NCI-H748 (cell line): ENCODE results near the gene TRMT2B.
A peak's percentile ranks its signal among the peaks of the same experiment; 100 is the strongest.
"Not testable (repeated sequence)": the region's sequence is repeated elsewhere in the genome, so short reads cannot be mapped to it uniquely, and the experiment has no call there.

Experiments
- DNase-seq: peaks from one replicate; lab custom pipeline; 2025; ENCODE audit not compliant: unreplicated experiment; lab: John Stamatoyannopoulos, UW

Gene TRMT2B, protein sequence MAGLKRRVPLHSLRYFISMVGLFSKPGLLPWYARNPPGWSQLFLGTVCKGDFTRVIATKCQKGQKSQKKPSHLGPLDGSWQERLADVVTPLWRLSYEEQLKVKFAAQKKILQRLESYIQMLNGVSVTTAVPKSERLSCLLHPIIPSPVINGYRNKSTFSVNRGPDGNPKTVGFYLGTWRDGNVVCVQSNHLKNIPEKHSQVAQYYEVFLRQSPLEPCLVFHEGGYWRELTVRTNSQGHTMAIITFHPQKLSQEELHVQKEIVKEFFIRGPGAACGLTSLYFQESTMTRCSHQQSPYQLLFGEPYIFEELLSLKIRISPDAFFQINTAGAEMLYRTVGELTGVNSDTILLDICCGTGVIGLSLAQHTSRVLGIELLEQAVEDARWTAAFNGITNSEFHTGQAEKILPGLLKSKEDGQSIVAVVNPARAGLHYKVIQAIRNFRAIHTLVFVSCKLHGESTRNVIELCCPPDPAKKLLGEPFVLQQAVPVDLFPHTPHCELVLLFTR

DNA sequence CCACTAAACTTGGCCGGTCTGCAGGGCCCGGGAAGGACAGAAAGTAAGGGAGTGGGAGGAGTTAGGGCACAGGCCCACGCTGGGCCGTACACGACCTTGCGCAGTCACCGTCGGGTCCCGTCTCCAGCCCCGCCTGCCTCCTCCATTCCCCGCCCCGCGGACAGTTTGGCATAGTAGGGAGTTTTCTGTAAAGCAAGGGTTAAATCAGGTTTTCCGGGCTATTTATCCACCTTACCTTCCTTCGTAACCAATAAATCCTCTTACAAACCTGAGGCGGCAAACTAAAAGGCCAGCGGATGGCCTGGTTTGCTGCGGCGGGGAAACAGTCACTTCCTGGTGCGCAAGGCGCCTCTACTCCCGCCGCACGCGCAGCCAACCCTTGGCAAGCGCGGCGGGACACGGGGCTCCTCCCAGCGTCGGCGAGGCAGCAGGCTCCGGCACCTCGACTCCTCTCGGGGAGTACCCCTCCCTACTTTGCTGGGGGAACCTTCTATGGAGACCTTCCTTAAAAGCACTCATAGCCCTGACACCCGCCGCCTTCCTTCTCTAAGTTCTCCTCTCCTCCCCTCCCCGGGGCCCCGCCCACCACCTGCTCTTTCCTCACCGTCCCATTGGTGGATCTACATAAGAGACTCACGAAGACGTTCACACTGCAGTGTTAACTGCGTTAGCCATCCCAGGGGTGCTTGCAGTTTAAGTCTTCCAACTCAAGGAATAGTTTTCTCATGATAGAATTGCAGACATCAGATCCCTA lies at the start of gene TRMT2B:
TRMT2B (minus strand) TSS at position 563 of the 754 bp plus-strand sequence. CDS start 9,822 bp downstream, outside the sequence.
- DNase-seq = peak; percentile 82

- peak; percentile 94 for DNase-seq
Observed at GRCh38 chrX:101097546-101098453, 45.9 kb upstream of the TRMT2B start, which contains the start of gene CENPI. TSS of gene CENPI (plus strand) at chrX:101098204. CDS start at chrX:101101071, 2,867 bp downstream.

GRCh38 chrX:101091817-101092216 lies 39.9 kb upstream of the TRMT2B start:
- DNase-seq = no peak

DNA sequence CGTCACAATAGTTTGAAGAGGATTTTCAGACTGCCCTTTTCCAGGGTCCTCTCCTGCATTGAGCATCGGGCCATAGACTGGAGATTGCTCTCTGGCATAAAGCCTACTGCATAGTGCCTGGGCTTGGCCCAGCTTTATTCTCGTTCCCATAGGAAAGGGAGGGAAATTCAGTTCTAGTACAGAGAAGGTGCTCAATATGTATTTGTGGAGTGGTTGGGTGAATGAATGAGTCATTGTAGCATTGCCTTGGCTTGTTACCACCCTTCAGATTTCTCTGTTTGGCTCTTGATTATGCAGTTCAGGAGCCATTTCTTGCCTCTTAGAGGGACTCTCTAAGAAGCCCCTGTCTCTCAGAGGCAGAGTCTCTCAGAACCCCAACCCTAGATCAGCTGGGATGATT lies 29.3 kb upstream of the TRMT2B start:
- DNase-seq = no peak

GRCh38 chrX:101080326-101081124 lies 28.6 kb upstream of the TRMT2B start:
- DNase-seq = no peak

GRCh38 chrX:101079736-101080270 lies 27.9 kb upstream of the TRMT2B start:
- no peak for DNase-seq

DNA sequence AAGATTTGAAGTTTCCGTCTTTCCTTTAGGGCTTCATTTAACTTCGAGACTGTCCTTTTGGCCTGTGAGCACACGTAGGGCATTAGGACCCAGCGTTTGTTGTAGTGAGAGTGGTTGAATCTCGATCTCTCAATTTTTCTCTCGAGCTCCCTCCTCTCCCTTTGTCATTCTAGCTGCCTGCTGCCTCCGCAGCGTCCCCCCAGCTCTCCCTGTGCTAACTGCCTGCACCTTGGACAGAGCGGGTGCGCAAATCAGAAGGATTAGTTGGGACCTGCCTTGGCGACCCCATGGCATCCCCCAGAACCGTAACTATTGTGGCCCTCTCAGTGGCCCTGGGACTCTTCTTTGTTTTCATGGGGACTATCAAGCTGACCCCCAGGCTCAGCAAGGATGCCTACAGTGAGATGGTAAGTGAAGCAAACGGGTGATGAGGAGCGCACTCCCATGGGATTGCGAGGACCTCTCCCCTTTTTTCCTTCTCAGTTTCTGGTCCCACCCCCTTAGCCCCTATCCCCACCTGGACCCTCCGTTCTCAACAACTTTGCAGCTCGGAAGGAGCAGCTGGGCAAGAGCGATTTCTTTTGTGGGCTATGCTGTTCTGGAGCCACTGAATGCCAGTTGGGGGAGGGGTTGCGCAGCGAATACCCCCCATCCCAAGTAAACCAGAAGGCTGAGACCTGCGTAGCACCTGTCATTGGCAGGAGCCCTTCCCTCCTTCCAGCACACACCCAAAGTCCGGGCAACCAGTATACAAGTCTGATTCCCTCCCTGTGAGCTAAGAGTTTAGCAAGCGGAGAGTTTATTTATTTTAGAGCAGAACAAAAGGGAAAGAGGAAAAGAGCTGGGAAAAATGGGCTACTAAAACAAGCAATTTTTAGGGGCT lies 27.0 kb upstream of the TRMT2B start, which contains the start of gene TMEM35A:
TMEM35A (plus strand) TSS at position 164 of the 883 bp plus-strand sequence; CDS start at position 288, 124 bp downstream.
- DNase-seq = peak; percentile 18

- DNase-seq = no peak
Observed at GRCh38 chrX:101071582-101071981, 19.7 kb upstream of the TRMT2B start.

- no peak for DNase-seq
Observed at GRCh38 chrX:101062176-101062575, 10.3 kb upstream of the TRMT2B start.

DNA sequence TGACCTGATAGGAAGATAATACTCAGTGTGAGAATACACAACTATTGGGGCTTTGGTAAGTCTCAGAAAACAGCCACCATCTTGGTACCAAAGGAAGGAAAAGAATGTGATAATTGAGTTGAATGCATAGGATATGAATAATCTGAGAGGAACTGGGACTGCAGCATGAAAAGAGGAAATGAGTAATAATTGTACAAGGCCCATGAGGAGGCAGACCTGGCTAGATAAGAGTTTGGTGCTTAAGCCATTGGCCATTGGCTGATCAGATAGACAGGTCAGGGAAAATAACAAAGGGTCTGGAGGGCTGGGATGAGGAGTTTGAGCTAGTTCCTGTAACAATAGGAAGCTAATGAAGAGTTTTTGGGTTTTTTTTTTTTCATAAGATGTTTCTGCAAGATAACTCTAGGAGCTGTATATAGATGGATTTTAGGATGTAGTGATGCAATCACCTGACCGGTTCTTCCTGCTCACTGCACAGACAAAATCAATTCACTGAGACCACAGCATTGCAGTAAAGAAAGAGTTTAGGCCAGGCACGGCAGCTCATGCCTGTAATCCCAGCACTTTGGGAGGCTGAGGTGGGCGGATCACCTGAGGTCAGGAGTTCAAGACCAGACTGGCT lies 5.3 kb upstream of the TRMT2B start:
- DNase-seq = no peak

DNA sequence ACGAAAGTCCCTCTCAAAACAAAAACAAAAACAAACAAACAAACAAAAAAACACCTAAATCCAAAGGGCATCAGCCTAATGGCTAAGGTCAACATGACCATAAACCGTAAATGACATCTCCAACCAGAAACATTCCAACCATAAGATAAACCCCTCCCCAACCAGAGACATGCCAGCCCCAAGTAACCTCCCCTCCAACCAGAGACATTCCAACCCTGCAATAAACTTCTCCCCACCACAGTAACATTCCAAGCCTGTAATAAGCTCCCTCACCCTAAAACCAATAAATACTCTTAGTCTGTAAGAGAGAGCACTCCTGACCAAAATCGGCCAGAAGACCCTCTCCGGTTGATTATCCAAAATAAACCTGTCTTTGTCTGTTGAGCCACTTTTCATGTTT lies 4.6 kb upstream of the TRMT2B start:
- not testable (repeated sequence) for DNase-seq

DNA sequence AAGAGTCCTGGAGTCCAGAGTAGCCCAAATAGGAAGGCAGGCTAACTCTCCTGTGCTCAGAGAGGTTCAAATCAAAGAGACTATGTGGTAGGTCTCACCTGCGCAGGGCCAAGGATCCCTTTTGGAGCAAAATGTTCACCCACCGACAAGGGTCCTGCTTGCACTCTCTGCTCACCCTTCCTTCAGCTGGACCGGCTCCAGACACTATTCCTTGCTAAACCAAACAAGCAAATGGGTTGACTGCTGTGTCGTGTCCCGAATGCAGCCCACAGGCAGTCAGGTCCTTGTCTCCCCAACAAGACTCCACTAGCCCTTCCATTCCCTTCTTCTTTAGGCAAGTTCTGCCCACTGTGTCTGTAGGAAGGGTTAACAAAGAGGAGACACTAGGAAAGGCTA lies 760 bp downstream of the TRMT2B start:
- DNase-seq = no peak

DNA sequence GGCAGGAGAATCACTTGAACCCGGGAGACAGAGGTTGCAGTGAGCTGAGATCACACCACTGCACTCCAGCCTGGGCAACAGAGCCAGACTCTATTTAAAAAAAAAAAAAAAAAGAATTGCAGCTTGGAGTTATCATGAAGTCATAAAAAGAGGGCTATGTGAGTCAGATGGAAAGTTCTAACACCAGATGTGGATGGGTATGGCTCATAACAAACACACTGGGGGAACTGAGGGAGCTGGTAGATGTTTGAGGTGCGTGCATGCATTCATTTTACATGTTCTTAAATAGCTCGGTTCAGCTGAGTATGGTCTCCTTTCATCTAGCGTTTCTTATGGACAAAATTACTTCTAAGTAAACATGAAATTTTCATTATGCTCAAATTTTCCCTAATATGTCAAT lies 11.7 kb downstream of the TRMT2B start:
- no peak for DNase-seq

- no peak for DNase-seq
Observed at GRCh38 chrX:101037231-101037630, 14.7 kb downstream of the TRMT2B start.

DNA sequence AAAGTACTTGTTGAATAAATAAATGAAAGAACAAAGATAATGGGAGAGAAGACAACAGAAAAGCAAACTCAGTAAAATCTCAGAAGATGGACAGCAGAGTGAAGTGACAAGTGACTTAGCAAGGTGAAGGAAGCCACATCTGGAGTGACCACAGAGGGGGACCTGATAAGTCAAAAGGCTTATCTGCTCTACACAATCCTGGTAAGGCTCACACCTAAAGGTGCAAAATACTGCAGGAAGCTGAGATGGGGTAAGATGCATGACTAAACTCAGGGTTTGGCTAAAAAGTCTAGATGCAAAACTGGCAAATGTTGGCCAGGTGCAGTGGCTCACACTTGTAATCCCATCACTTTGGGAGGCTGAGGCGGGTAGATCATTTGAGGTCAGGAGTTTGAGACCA lies 22.2 kb downstream of the TRMT2B start:
- DNase-seq = no peak

GRCh38 chrX:101028562-101028961 lies 23.3 kb downstream of the TRMT2B start:
- DNase-seq = no peak

GRCh38 chrX:101025126-101025525 lies 26.8 kb downstream of the TRMT2B start:
- no peak for DNase-seq

GRCh38 chrX:101022020-101022419 lies 29.9 kb downstream of the TRMT2B start:
- no peak for DNase-seq
